Renal cortex interstitium (tissue), 11 donors: ENCODE measurements around the gene MCM10. TPM values are rescaled to one million over a fixed set of nuclear protein-coding genes. Genes with fewer than 3 reads are reported as not detected.
"Not testable (repeated sequence)": the region's sequence is repeated elsewhere in the genome, so short reads cannot be mapped to it uniquely, and the experiment has no call there.

Source experiments
- DNase-seq, 11 donors: peaks; one replicate each; pipeline ENCODE4 v3.0.0-alpha.2; 2013; ENCODE audit warnings: low read depth in 9 of 11, low spot score in 4 of 11; ENCODE audit errors: extremely low read depth in 1 of 11
- polyA plus RNA-seq, 3 donors: library from polyadenylated mRNA; unstranded; fragments of 120-200 nt; gene quantifications; one replicate each; pipeline ENCODE4 v1.2.1, GENCODE V29; 2013; ENCODE audit not compliant: insufficient read length in 3 of 3

MCM10 gene
- polyA plus RNA-seq, 3 donors, result 8.7 to 12.5 (median 11.5) TPM

GRCh38 chr10:13238271-13239077 lies 77.1 kb downstream of the MCM10 start:
- DNase-seq, result no peak

- no peak for DNase-seq
These were observed 78.6 kb downstream of the MCM10 start for GRCh38 chr10:13239923-13240322.

GRCh38 chr10:13241613-13242012 lies 80.3 kb downstream of the MCM10 start:
- DNase-seq, result no peak

GRCh38 chr10:13242260-13242659 lies 80.9 kb downstream of the MCM10 start:
- not testable (repeated sequence) for DNase-seq

- DNase-seq, result no peak
These were observed 85.9 kb downstream of the MCM10 start for GRCh38 chr10:13247246-13247645.

GRCh38 chr10:13247784-13248183 lies 86.4 kb downstream of the MCM10 start:
- no peak for DNase-seq

- no peak for DNase-seq
These were observed 92.4 kb downstream of the MCM10 start for GRCh38 chr10:13253726-13254125.

GRCh38 chr10:13256627-13257026 lies 95.3 kb downstream of the MCM10 start:
- no peak for DNase-seq

- DNase-seq, result no peak
These were observed 96.3 kb downstream of the MCM10 start for GRCh38 chr10:13257621-13258140.

Other genes with a start within 250 kb of the MCM10 start
- 10 to 100 TPM; 10.9 to 13.8 (median 13.5) TPM for gene CCDC3, start 159.8 kb upstream of the MCM10 start, polyA plus RNA-seq
- 10 to 100 TPM; 28.4 to 42.0 (median 32.8) TPM for gene OPTN, start 61.4 kb upstream of the MCM10 start, polyA plus RNA-seq
- not detected for gene UCMA, start 72.8 kb downstream of the MCM10 start, polyA plus RNA-seq
- 10 to 100 TPM; 35.3 to 53.6 (median 37.5) TPM for gene PHYH, start 138.5 kb downstream of the MCM10 start, polyA plus RNA-seq
- gene SEPHS1, start 186.7 kb downstream of the MCM10 start, polyA plus RNA-seq, result 100 to 1,000 TPM; 111 to 131 (median 131) TPM